ENCODE measurements around the gene ADAMTSL1. TPM values are rescaled to one million over a fixed set of nuclear protein-coding genes. Genes with fewer than 3 reads are reported as not detected.

Gene ADAMTSL1
- total and polyA plus RNA-seq, 2 of the 8 experiments (the other 6 are each of a cell fraction or from before 2014, with no cell fraction given) = 0.84 to 1.1 TPM

- Histone ChIP-seq H2BK120ac (replicated peaks; ENCODE audit: low read depth, low read length) (no peak overlapping the region), H4K91ac (replicated peaks; ENCODE audit: insufficient read length, low read length) (no peak overlapping the region), H3K9me3 (ENCODE audit: insufficient read depth in 2 of 2, low read depth in 1 of 2, low read length in 1 of 2) (peaks cover 14 to 22% of the 10 kb centered on the region in 2 experiments), H3K4me2 (ENCODE audit: insufficient read depth in 1 of 2, low read depth in 2 of 2, low read length in 2 of 2) (no peak overlapping the region), H3K23me2 (ENCODE audit: low read depth, low read length) (no peaks in the 10 kb centered on the region), H3K14ac (ENCODE audit: insufficient read length) (no peak overlapping the region), H3K4ac (replicated peaks; ENCODE audit: insufficient read length, low read depth, low read length) (no peak overlapping the region), H3K9ac (replicated peaks in 1 of 4; ENCODE audit: extremely low read depth in 1 of 4, low read depth in 3 of 4, low read length in 3 of 4) (no peak overlapping the region), H3K23ac (ENCODE audit: insufficient read length) (no peak overlapping the region), H4K20me1 (replicated peaks in 1 of 2; ENCODE audit: control insufficient read depth in 1 of 2, insufficient read depth in 2 of 2, low read length in 2 of 2) (no peaks in the 10 kb centered on the region), H2BK12ac (ENCODE audit: low read depth, low read length) (no peak overlapping the region), H3K56ac (replicated peaks; ENCODE audit: insufficient read length, low read depth, low read length) (no peak overlapping the region), H3K79me2 (ENCODE audit: control insufficient read depth in 1 of 2, insufficient read depth in 2 of 2, low read length in 2 of 2) (no peaks in the 10 kb centered on the region), H3K36me3 (ENCODE audit: control insufficient read depth in 2 of 4, insufficient read depth in 4 of 4, low read length in 3 of 4) (no peaks in the 10 kb centered on the region; a peak in 1 of 8 replicates), H3K4me3 (ENCODE audit: extremely low read depth in 1 of 4, insufficient read depth in 2 of 4, low read depth in 3 of 4, low read length in 4 of 4) (no peak overlapping the region), H3K4me1 (replicated peaks in 1 of 4; ENCODE audit: control insufficient read depth in 3 of 4, insufficient read depth in 4 of 4, low read length in 3 of 4) (no peaks in the 10 kb centered on the region), H2AFZ (ENCODE audit: low read length) (no peak overlapping the region), H3K27me3 (replicated peaks in 1 of 4; ENCODE audit: control insufficient read depth in 3 of 4, extremely low read depth in 1 of 4, insufficient read depth in 3 of 4, low read length in 3 of 4) (no peaks in the 10 kb centered on the region), H2AK5ac (ENCODE audit: low read depth, low read length) (no peak overlapping the region), H3K79me1 (ENCODE audit: low read depth, low read length) (no peaks in the 10 kb centered on the region), H4K5ac (ENCODE audit: insufficient read length, low read depth, low read length) (no peak overlapping the region), H2BK20ac (ENCODE audit: low read length) (no peak overlapping the region), H2BK15ac (ENCODE audit: low read length) (no peak overlapping the region), H4K8ac (ENCODE audit: extremely low read depth, insufficient read depth, low read length) (no peak overlapping the region), H3K27ac (ENCODE audit: low read depth, low read length) (no peak overlapping the region), H2BK5ac (ENCODE audit: low read depth, low read length) (no peak overlapping the region), H3K18ac (ENCODE audit: extremely low read depth, low read length) (no peak overlapping the region)
- CTCF ChIA-PET (ENCODE audit: partially characterized antibody) = no interaction called here
- TF ChIP-seq GABPA (IDR thresholded peaks at IDR 0.05; ENCODE audit: borderline replicate concordance, insufficient read depth, low read length) = no peak
- TF ChIP-seq CTCF (IDR thresholded peaks at IDR 0.05; ENCODE audit: control extremely low read depth in 1 of 3, insufficient read depth in 1 of 3, low read depth in 1 of 3, low read length in 3 of 3) = no peak
- no peak for TF ChIP-seq HDAC2 (IDR thresholded peaks at IDR 0.05; ENCODE audit: borderline replicate concordance in 1 of 2, low read depth in 2 of 2, low read length in 2 of 2)
- TF ChIP-seq BCL11A (IDR thresholded peaks at IDR 0.05; ENCODE audit: low read depth in 2 of 2, low read length in 2 of 2) = no peak
- TF ChIP-seq POU5F1 (IDR thresholded peaks at IDR 0.05; ENCODE audit: low read depth, low read length) = no peak
- no peak for TF ChIP-seq RNF2 (IDR thresholded peaks at IDR 0.05; ENCODE audit: borderline replicate concordance, low read depth, low read length, missing control alignments, poor library complexity, severe bottlenecking)
- no peak for TF ChIP-seq BACH1 (IDR thresholded peaks at IDR 0.05; ENCODE audit: low read length)
- DNase-seq (ENCODE audit: low read depth in 1 of 2, low spot score in 2 of 2) (no peak), FAIRE-seq (no peak)
- POLR2A ChIA-PET (ENCODE audit: partially characterized antibody) = no interaction called here
Measured at GRCh38 chr9:18694959-18695668, 221.2 kb downstream of the ADAMTSL1 start.

All from H1 (cell line).